Lung (tissue), 12 donors: ENCODE results near the gene SPINK7. TPM values are rescaled to one million over a fixed set of nuclear protein-coding genes. Genes with fewer than 3 reads are reported as not detected.

Experiments used
- ATAC-seq: fragments of 200-7000 bp; cut with Tn5 transposase; one replicate; pipeline ENCODE4 v1.9.1; 2020; ENCODE audit warnings: moderate number of reproducible peaks; ENCODE audit not compliant: insufficient read depth, low FRiP score
- DNase-seq, 3 donors: peaks; one replicate each; pipeline ENCODE4 v3.0.0-alpha.2; 2013 to 2017
- H3K27ac ChIP-seq, 2 donors: one replicate each; pipeline ENCODE4 v1.5.1; 2013; ENCODE audit warnings: mild to moderate bottlenecking in 2 of 2, moderate library complexity in 2 of 2, control low read depth in 1 of 2, inconsistent platforms in 1 of 2, low read depth in 1 of 2, low read length in 1 of 2
- H3K27me3 ChIP-seq, 3 donors: one replicate each; pipeline ENCODE4 v1.5.1; 2013; ENCODE audit warnings: low read length in 2 of 3; ENCODE audit not compliant: control insufficient read depth in 3 of 3, insufficient read depth in 3 of 3
- H3K36me3 ChIP-seq, 4 donors: one replicate each; pipeline ENCODE4 v1.5.1; 2013; ENCODE audit warnings: low read length in 4 of 4, mild to moderate bottlenecking in 1 of 4, moderate library complexity in 1 of 4; ENCODE audit not compliant: control insufficient read depth in 4 of 4, insufficient read depth in 4 of 4
- H3K4me1 ChIP-seq, 5 donors: one replicate each; pipeline ENCODE4 v1.5.1; 2013; ENCODE audit warnings: low read length in 5 of 5, mild to moderate bottlenecking in 2 of 5, moderate library complexity in 1 of 5; ENCODE audit not compliant: control insufficient read depth in 5 of 5, insufficient read depth in 5 of 5
- H3K4me3 ChIP-seq: one replicate; pipeline ENCODE4 v1.5.1; 2013; ENCODE audit warnings: mild to moderate bottlenecking, control low read depth, moderate library complexity
- H3K9ac ChIP-seq, 2 donors: one replicate each; pipeline ENCODE4 v1.5.1; 2013; ENCODE audit warnings: low read length in 2 of 2, control low read depth in 1 of 2; ENCODE audit not compliant: insufficient read depth in 1 of 2
- H3K9me3 ChIP-seq, 4 donors: one replicate each; pipeline ENCODE4 v1.5.1; 2013; ENCODE audit warnings: low read length in 3 of 4, mild to moderate bottlenecking in 1 of 4, moderate library complexity in 1 of 4; ENCODE audit not compliant: control insufficient read depth in 4 of 4, insufficient read depth in 3 of 4
- CTCF ChIP-seq: IDR thresholded peaks from 2 replicates; pipeline ENCODE4 v1.5.1; 2012; ENCODE audit warnings: mild to moderate bottlenecking; ENCODE audit errors: control extremely low read depth, extremely low read depth
- WGBS, 2 donors: extraction: QIAGEN DNeasy Blood & Tissue Kit; methylation state at CpG; one replicate each; pipeline ENCODE4 v1.1.7; 2013; 5-methylcytosine and 5-hydroxymethylcytosine counted together
- polyA plus RNA-seq, 2 donors: library from polyadenylated mRNA; stranded (reverse); fragments of 200-250 nt; gene quantifications; one replicate each; pipeline ENCODE4 v1.2.1, GENCODE V29; 2013
- total RNA-seq, 2 donors: library from RNA; depleted of rRNA in 1 of 2; stranded (reverse); fragments of >200 nt in 1 of 2; gene quantifications; one replicate each; pipeline ENCODE4 v1.2.1, GENCODE V29; 2014 to 2021
- donor health status: control.
- donor health status: control.
- donor health status: Bipolar disorder and iron deficiency.
- donor health status: healthy.
- donor health status: DM: yes; HTN: yes; CAD: no.

The SPINK7 gene
- total and polyA plus RNA-seq, 4 donors: not detected

GRCh38 chr5:148343603-148344487 lies 31.6 kb downstream of the SPINK7 start:
- ATAC-seq (no peak), DNase-seq (no peak)
- WGBS, 2 donors: 73 to 89% methylated on average over 7 of the region's 7 CpGs
- no peaks in the 10 kb centered on the region for H3K27me3 ChIP-seq
- no peak overlapping the region for H3K27ac ChIP-seq
- H3K9me3 ChIP-seq: peaks cover 0 to 2% (median 0%) of the 10 kb centered on the region in 4 donors
- H3K36me3 ChIP-seq: peaks cover 0 to 1% (median 0%) of the 10 kb centered on the region in 4 donors
- TF ChIP-seq CTCF: no peak
- no peak overlapping the region for H3K4me3 ChIP-seq
- H3K9ac ChIP-seq: no peak overlapping the region
- H3K4me1 ChIP-seq: no peaks in the 10 kb centered on the region

- ATAC-seq (no peak), DNase-seq (no peak)
- H3K27me3 ChIP-seq: no peaks in the 10 kb centered on the region
- TF ChIP-seq CTCF: no peak
- H3K36me3 ChIP-seq: no peaks in the 10 kb centered on the region
- no peak overlapping the region for H3K4me3 ChIP-seq
- H3K4me1 ChIP-seq: no peaks in the 10 kb centered on the region
- H3K9me3 ChIP-seq: peaks cover 0 to 2% (median 0%) of the 10 kb centered on the region in 4 donors
- H3K27ac ChIP-seq: no peak overlapping the region
- 84 to 89% methylated on average over 1 of the region's 1 CpG for WGBS, 2 donors
- no peak overlapping the region for H3K9ac ChIP-seq
Observed at GRCh38 chr5:148347706-148348105, 35.5 kb downstream of the SPINK7 start.

GRCh38 chr5:148352696-148353095 lies 40.5 kb downstream of the SPINK7 start:
- Histone ChIP-seq H3K27me3 (no peaks in the 10 kb centered on the region), H3K4me3 (no peak overlapping the region), H3K9ac (no peak overlapping the region), H3K27ac (no peak overlapping the region), H3K36me3 (no peaks in the 10 kb centered on the region), H3K4me1 (no peaks in the 10 kb centered on the region), H3K9me3 (no peaks in the 10 kb centered on the region)
- peak; percentile 72 for ATAC-seq
- TF ChIP-seq CTCF: no peak
- WGBS, 2 donors: 48 to 73% methylated on average over 1 of the region's 1 CpG
- DNase-seq: no peak
